H9 (cell line): ENCODE data around the gene ENG. TPM values are rescaled to one million over a fixed set of nuclear protein-coding genes. Genes with fewer than 3 reads are reported as not detected.

Source experiments
- DNase-seq: peaks from one replicate; pipeline ENCODE4 v3.0.0-alpha.2; 2017
- H2AFZ ChIP-seq: one replicate; pipeline ENCODE4 v1.6.1; 2013; ENCODE audit warnings: mild to moderate bottlenecking, low read length, control low read depth, moderate library complexity
- H2AK5ac ChIP-seq: 2 replicates; pipeline ENCODE4 v1.6.1; 2013; ENCODE audit warnings: low read length, control low read depth, mixed read lengths; ENCODE audit not compliant: insufficient read length
- H2BK120ac ChIP-seq: one replicate; pipeline ENCODE4 v1.6.1; 2013; ENCODE audit warnings: low read depth, mild to moderate bottlenecking, low read length, control low read depth, inconsistent platforms; ENCODE audit not compliant: poor library complexity, severe bottlenecking
- H2BK12ac ChIP-seq: 2 replicates; pipeline ENCODE4 v1.6.1; 2013; ENCODE audit warnings: low read length, control low read depth, mixed read lengths, low read depth; ENCODE audit not compliant: insufficient read length
- H2BK15ac ChIP-seq: 2 replicates; pipeline ENCODE4 v1.6.1; 2013; ENCODE audit warnings: low read depth, low read length, control low read depth
- H2BK20ac ChIP-seq: one replicate; pipeline ENCODE4 v1.6.1; 2013; ENCODE audit warnings: low read depth, mild to moderate bottlenecking, low read length, control low read depth, inconsistent platforms; ENCODE audit not compliant: poor library complexity, severe bottlenecking
- H2BK5ac ChIP-seq: 2 replicates; pipeline ENCODE4 v1.6.1; 2013; ENCODE audit warnings: low read length, control low read depth, mixed read lengths; ENCODE audit not compliant: insufficient read length
- H3K14ac ChIP-seq: 2 replicates; pipeline ENCODE4 v1.6.1; 2013; ENCODE audit warnings: low read length, control low read depth; ENCODE audit not compliant: insufficient read depth
- H3K18ac ChIP-seq: 2 replicates; pipeline ENCODE4 v1.6.1; 2013; ENCODE audit warnings: low read depth, mild to moderate bottlenecking, mixed read lengths, low read length, control low read depth; ENCODE audit not compliant: insufficient read length
- H3K23ac ChIP-seq: 2 replicates; pipeline ENCODE4 v1.6.1; 2013; ENCODE audit warnings: low read length, control low read depth, mixed read lengths, low read depth; ENCODE audit not compliant: insufficient read length
- H3K23me2 ChIP-seq: 2 replicates; pipeline ENCODE4 v1.6.1; 2013; ENCODE audit warnings: low read depth, mild to moderate bottlenecking, mixed read lengths, low read length, control low read depth; ENCODE audit not compliant: insufficient read length, poor library complexity, severe bottlenecking
- H3K27ac ChIP-seq: 2 replicates; pipeline ENCODE4 v1.5.1; 2013; ENCODE audit warnings: low read length, control low read depth, mixed read lengths, low read depth; ENCODE audit not compliant: insufficient read length
- H3K27me3 ChIP-seq: 2 replicates; pipeline ENCODE4 v1.6.1; 2013; ENCODE audit warnings: low read length, control low read depth, inconsistent platforms; ENCODE audit not compliant: insufficient read depth
- H3K4ac ChIP-seq: 2 replicates; pipeline ENCODE4 v1.6.1; 2013; ENCODE audit warnings: low read depth, mild to moderate bottlenecking, control low read depth, inconsistent platforms, low read length, moderate library complexity
- H3K4me1 ChIP-seq: 2 replicates; pipeline ENCODE4 v1.6.1; 2013; ENCODE audit warnings: low read length, control low read depth, inconsistent platforms; ENCODE audit not compliant: insufficient read depth
- H3K4me2 ChIP-seq: 2 replicates; pipeline ENCODE4 v1.6.1; 2013; ENCODE audit warnings: low read length, control low read depth, mixed read lengths; ENCODE audit not compliant: insufficient read length, insufficient read depth
- H3K56ac ChIP-seq: 2 replicates; pipeline ENCODE4 v1.6.1; 2013; ENCODE audit warnings: low read depth, mild to moderate bottlenecking, mixed read lengths, low read length, control low read depth; ENCODE audit not compliant: insufficient read length
- H3K79me1 ChIP-seq: 2 replicates; pipeline ENCODE4 v1.6.1; 2013; ENCODE audit warnings: low read depth, mild to moderate bottlenecking, moderate library complexity, low read length, control low read depth, inconsistent platforms; ENCODE audit not compliant: insufficient read depth, poor library complexity, severe bottlenecking
- H3K79me2 ChIP-seq: 2 replicates; pipeline ENCODE4 v1.6.1; 2013; ENCODE audit warnings: low read length, control low read depth, inconsistent platforms; ENCODE audit not compliant: insufficient read depth
- H3K9ac ChIP-seq: 2 replicates; pipeline ENCODE4 v1.6.1; 2013; ENCODE audit warnings: low read length, control low read depth, mixed read lengths; ENCODE audit not compliant: insufficient read length; ENCODE audit errors: extremely low read depth
- H3K9me3 ChIP-seq: one replicate; pipeline ENCODE4 v1.6.1; 2013; ENCODE audit warnings: low read depth, low read length, inconsistent platforms; ENCODE audit not compliant: control insufficient read depth
- H3T11ph ChIP-seq: one replicate; pipeline ENCODE4 v1.6.1; 2013; ENCODE audit warnings: mild to moderate bottlenecking, low read length, control low read depth, inconsistent platforms
- H4K20me1 ChIP-seq: one replicate; pipeline ENCODE4 v1.6.1; 2013; ENCODE audit not compliant: control insufficient read depth, insufficient read length, insufficient read depth
- H4K5ac ChIP-seq: 2 replicates; pipeline ENCODE4 v1.6.1; 2013; ENCODE audit warnings: low read depth, mild to moderate bottlenecking, mixed read lengths, low read length, control low read depth; ENCODE audit not compliant: insufficient read length
- H4K8ac ChIP-seq: replicated peaks from 2 replicates; pipeline ENCODE4 v1.6.1; 2013; ENCODE audit warnings: low read length, control low read depth, mixed read lengths, low read depth; ENCODE audit not compliant: insufficient read length
- H4K91ac ChIP-seq: 2 replicates; pipeline ENCODE4 v1.6.1; 2013; ENCODE audit warnings: low read depth, mild to moderate bottlenecking, moderate library complexity, mixed read lengths, low read length, control low read depth; ENCODE audit not compliant: insufficient read length
- H3K27ac Mint-ChIP-seq, 3 experiments: 2 replicates in 2 of 3; 3 replicates in 1 of 3; pipeline ENCODE4 v1.8.0; 2020 to 2021; ENCODE audit warnings: mixed read lengths in 3 of 3, mild to moderate bottlenecking in 1 of 3, moderate library complexity in 1 of 3
- H3K27me3 Mint-ChIP-seq: 2 replicates; pipeline ENCODE4 v1.8.0; 2021; ENCODE audit warnings: low read depth, mild to moderate bottlenecking, moderate library complexity, mixed read lengths
- H3K36me3 Mint-ChIP-seq, 3 experiments: 2 replicates in 2 of 3; 3 replicates in 1 of 3; pipeline ENCODE4 v1.8.0; 2020 to 2021; ENCODE audit warnings: low read depth in 3 of 3, mixed read lengths in 3 of 3; ENCODE audit not compliant: insufficient read depth in 1 of 3
- H3K4me1 Mint-ChIP-seq, 2 experiments: 2 replicates each; pipeline ENCODE4 v1.8.0; 2020; ENCODE audit warnings: mixed read lengths in 2 of 2
- H3K4me3 Mint-ChIP-seq, 2 experiments: 2 replicates in 1 of 2; 3 replicates in 1 of 2; pipeline ENCODE4 v1.8.0; 2020 to 2021; ENCODE audit warnings: mild to moderate bottlenecking in 2 of 2, mixed read lengths in 2 of 2, moderate library complexity in 1 of 2
- H3K9me3 Mint-ChIP-seq, 2 experiments: 2 replicates in 1 of 2; 3 replicates in 1 of 2; pipeline ENCODE4 v1.8.0; 2020; ENCODE audit warnings: mild to moderate bottlenecking in 2 of 2, mixed read lengths in 2 of 2, moderate library complexity in 1 of 2
- CTCF ChIP-seq: fragments of 200-600 bp; sonication (generic); conservative IDR thresholded peaks from 3 replicates; pipeline ENCODE4 v1.8.0; 2021; ENCODE audit warnings: antibody characterized with exemption, mild to moderate bottlenecking
- WGBS: extraction: QIAGEN DNeasy Blood & Tissue Kit; methylation state at CpG from one replicate; pipeline ENCODE4 v1.1.7; 2013; ENCODE audit warnings: missing lambda C conversion rate, low lambda C conversion rate, mixed read lengths; ENCODE audit not compliant: insufficient read length; ENCODE audit errors: extremely low coverage; 5-methylcytosine and 5-hydroxymethylcytosine counted together
- total RNA-seq: library from RNA; stranded (reverse); gene quantifications from 2 replicates; pipeline ENCODE4 v1.2.1, GENCODE V29; 2021

ENG gene
- total RNA-seq, 1 experiment from 2014 or later, result 2.1 TPM

- Histone ChIP-seq H3K4ac (no peak overlapping the region), H2BK5ac (no peak overlapping the region), H4K20me1 (no peaks in the 10 kb centered on the region), H3K9me3 (no peaks in the 10 kb centered on the region), H3K23ac (no peak overlapping the region), H3K79me2 (no peaks in the 10 kb centered on the region), H3K23me2 (peaks cover 6% of the 10 kb centered on the region), H3T11ph (no peak overlapping the region), H3K14ac (no peak overlapping the region), H4K5ac (no peak overlapping the region), H3K56ac (no peak overlapping the region), H4K8ac (no peak overlapping the region), H2AK5ac (no peak overlapping the region), H4K91ac (no peak overlapping the region), H2BK12ac (no peak overlapping the region), H2BK15ac (no peak overlapping the region), H2AFZ (no peak overlapping the region), H3K4me2 (no peak overlapping the region), H3K9ac (no peak overlapping the region), H3K4me1 (peaks cover 8% of the 10 kb centered on the region), H2BK120ac (no peak overlapping the region), H3K18ac (no peak overlapping the region), H3K79me1 (no peaks in the 10 kb centered on the region), H3K27ac (no peak overlapping the region), H2BK20ac (no peak overlapping the region), H3K27me3 (no peaks in the 10 kb centered on the region)
- WGBS, result no CpG with 5 or more reads among the region's 3 CpGs
- H3K27ac Mint-ChIP-seq, result 0 out of 7 replicates have a peak overlapping the region, but pooled peaks of 1 of the 3 experiments have one; percentile 11
- H3K27me3 Mint-ChIP-seq, result peaks cover 11% of the 10 kb centered on the region
- no peak overlapping the region for H3K4me3 Mint-ChIP-seq
- H3K9me3 Mint-ChIP-seq, result no peaks in the 10 kb centered on the region; a peak in 1 of 5 replicates
- TF ChIP-seq CTCF, result no peak
- H3K4me1 Mint-ChIP-seq, result peaks cover 44 to 56% of the 10 kb centered on the region in 2 experiments
- H3K36me3 Mint-ChIP-seq, result no peaks in the 10 kb centered on the region
- no peak for DNase-seq
These were observed 87.0 kb downstream of the ENG start for GRCh38 chr9:127767410-127767809.
